Thyroid gland (tissue), 4 donors: ENCODE data around the gene LAMC1. TPM values are rescaled to one million over a fixed set of nuclear protein-coding genes. Genes with fewer than 3 reads are reported as not detected.

ENCODE experiments used
- DNase-seq, 2 donors: peaks; one replicate each; pipeline ENCODE4 v3.0.0-alpha.2; 2019
- H3K27ac ChIP-seq, 3 donors: fragments of 200-600 bp; sonication (generic); 1 replicate in 2 of 3; 2 replicates in 1 of 3; pipeline ENCODE4 v1.5.1; 2016 to 2019; ENCODE audit warnings: mild to moderate bottlenecking in 1 of 3, moderate library complexity in 1 of 3
- H3K27me3 ChIP-seq: fragments of 200-600 bp; sonication (generic); one replicate; pipeline ENCODE4 v1.5.1; 2019
- H3K36me3 ChIP-seq, 2 donors: fragments of 200-600 bp; sonication (generic); one replicate each; pipeline ENCODE4 v1.5.1; 2016 to 2019
- H3K4me1 ChIP-seq, 2 donors: fragments of 200-600 bp; sonication (generic); one replicate each; pipeline ENCODE4 v1.5.1; 2017 to 2019
- H3K4me3 ChIP-seq, 3 donors: fragments of 200-600 bp; sonication (generic); replicated peaks in 1 of 3; 1 replicate in 2 of 3; 2 replicates in 1 of 3; pipeline ENCODE4 v1.5.1; 2016; ENCODE audit warnings: mild to moderate bottlenecking in 1 of 3
- H3K9me3 ChIP-seq: fragments of 200-600 bp; sonication (generic); one replicate; pipeline ENCODE4 v1.5.1; 2017
- POLR2A ChIP-seq, 2 donors: fragments of 450-650 bp; IDR thresholded peaks; one replicate each; pipeline ENCODE4 v1.6.1; 2017; ENCODE audit warnings: antibody characterized with exemption in 2 of 2, mild to moderate bottlenecking in 2 of 2, moderate library complexity in 1 of 2
- WGBS, 2 donors: methylation state at CpG; one replicate each; pipeline ENCODE4 v1.1.5; 2017; 5-methylcytosine and 5-hydroxymethylcytosine counted together
- intact Hi-C: fragments of 100-400 bp; cut with DNase I; formaldehyde crosslinking; loops from one replicate; pipeline ENCODE4 v1.15.1; 2023
- total RNA-seq, 4 donors: library from RNA; depleted of rRNA; stranded (reverse); fragments of >200 nt; gene quantifications; one replicate each; pipeline ENCODE4 v1.2.3, GENCODE V29; 2016
- TF ChIP-seq, protein P1 (sequence below), 6 experiments: fragments of 200-600 bp in 3 of 6; fragments of 450-650 bp in 3 of 6; sonication (generic) in 3 of 6; IDR thresholded peaks; one replicate each; pipeline ENCODE4 v1.5.1; 2016 to 2019; ENCODE audit warnings: antibody characterized with exemption in 6 of 6, mild to moderate bottlenecking in 2 of 6, inconsistent platforms in 1 of 6, moderate library complexity in 1 of 6

LAMC1 gene
- total RNA-seq, 4 donors from 2014 or later: 150 to 213 (median 174) TPM

DNA sequence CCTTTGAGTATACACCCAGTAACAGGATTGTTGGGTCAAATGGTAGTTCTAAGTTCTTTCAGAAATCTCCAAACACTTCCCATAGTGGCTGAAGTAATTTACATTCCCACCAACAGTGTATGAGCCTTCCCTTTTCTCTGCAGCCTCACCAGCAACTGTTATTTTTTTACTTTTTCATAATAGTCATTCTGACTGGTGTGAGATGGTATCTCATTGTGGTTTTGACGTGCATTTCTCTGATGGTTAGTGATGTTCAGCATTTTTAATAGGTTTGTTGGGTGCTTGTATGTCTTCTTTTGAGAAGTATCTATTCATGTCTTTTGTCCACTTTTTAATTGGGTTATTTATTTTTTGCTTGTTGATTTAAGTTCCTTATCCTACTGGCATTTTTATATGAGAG lies 26.4 kb upstream of the LAMC1 start:
- intact Hi-C loops: no loop called here
- Histone ChIP-seq H3K4me3 (no peak overlapping the region), H3K36me3 (no peaks in the 10 kb centered on the region), H3K4me1 (no peaks in the 10 kb centered on the region), H3K9me3 (no peaks in the 10 kb centered on the region), H3K27me3 (no peaks in the 10 kb centered on the region), H3K27ac (no peak overlapping the region)
- no peak for DNase-seq
- no peak for TF ChIP-seq POLR2A (IDR thresholded peaks at IDR 0.05)
- TF ChIP-seq, protein P1, sequence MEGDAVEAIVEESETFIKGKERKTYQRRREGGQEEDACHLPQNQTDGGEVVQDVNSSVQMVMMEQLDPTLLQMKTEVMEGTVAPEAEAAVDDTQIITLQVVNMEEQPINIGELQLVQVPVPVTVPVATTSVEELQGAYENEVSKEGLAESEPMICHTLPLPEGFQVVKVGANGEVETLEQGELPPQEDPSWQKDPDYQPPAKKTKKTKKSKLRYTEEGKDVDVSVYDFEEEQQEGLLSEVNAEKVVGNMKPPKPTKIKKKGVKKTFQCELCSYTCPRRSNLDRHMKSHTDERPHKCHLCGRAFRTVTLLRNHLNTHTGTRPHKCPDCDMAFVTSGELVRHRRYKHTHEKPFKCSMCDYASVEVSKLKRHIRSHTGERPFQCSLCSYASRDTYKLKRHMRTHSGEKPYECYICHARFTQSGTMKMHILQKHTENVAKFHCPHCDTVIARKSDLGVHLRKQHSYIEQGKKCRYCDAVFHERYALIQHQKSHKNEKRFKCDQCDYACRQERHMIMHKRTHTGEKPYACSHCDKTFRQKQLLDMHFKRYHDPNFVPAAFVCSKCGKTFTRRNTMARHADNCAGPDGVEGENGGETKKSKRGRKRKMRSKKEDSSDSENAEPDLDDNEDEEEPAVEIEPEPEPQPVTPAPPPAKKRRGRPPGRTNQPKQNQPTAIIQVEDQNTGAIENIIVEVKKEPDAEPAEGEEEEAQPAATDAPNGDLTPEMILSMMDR (IDR thresholded peaks at IDR 0.05): no peak
- WGBS, 2 donors: 85 to 98% methylated on average over 1 of the region's 1 CpG

GRCh38 chr1:182998482-182998881 lies 24.7 kb upstream of the LAMC1 start:
- no peaks in the 10 kb centered on the region for H3K36me3 ChIP-seq
- H3K9me3 ChIP-seq: no peaks in the 10 kb centered on the region
- H3K4me1 ChIP-seq: peaks cover 0 to 15% of the 10 kb centered on the region in 2 donors
- intact Hi-C loops: no loop called here
- no peaks in the 10 kb centered on the region for H3K27me3 ChIP-seq
- TF ChIP-seq, protein P1 (IDR thresholded peaks at IDR 0.05): no peak
- no peak for TF ChIP-seq POLR2A (IDR thresholded peaks at IDR 0.05)
- DNase-seq: no peak
- no peak overlapping the region for H3K4me3 ChIP-seq
- H3K27ac ChIP-seq: no peak overlapping the region

DNA sequence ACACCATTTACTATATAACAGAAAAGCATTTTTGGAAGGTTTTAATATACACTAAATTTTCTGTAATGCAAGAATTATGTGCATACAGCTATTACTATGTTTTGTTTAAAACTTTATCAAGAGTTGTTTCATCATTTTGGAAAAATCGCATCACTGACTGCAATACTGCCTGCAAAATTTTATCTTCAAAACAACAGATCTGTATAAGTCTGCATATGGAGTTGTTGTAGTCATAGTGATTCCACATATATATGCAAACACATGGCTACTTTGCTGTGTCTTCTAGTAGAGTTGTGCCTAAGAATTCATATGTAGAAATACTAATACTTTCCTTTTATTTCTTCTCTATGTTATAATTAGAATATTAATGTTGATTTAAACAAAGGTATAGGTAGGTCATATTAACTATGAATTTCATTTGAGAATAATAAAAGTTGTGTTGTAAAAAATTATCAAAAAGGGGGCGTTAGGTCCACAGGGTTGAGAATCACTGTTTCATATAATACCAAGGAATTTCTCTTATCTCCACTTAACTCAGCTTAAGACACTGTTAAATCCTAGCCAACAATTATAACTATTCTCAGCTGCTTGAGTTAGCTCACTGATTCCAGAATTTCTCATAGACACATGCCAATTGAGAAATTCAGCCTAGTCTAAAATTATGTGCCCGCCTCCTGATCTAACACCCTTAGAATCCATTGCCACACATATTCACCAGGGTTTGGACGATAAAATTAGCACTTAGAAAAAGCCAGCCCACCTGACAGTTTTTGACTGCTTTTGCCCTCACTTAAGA lies 22.9 kb upstream of the LAMC1 start:
- DNase-seq: no peak
- Histone ChIP-seq H3K27ac (no peak overlapping the region), H3K9me3 (no peaks in the 10 kb centered on the region), H3K4me3 (no peak overlapping the region), H3K27me3 (no peaks in the 10 kb centered on the region), H3K4me1 (peaks cover 0 to 15% of the 10 kb centered on the region in 2 donors), H3K36me3 (no peaks in the 10 kb centered on the region)
- intact Hi-C loops: no loop called here
- TF ChIP-seq POLR2A (IDR thresholded peaks at IDR 0.05): no peak
- TF ChIP-seq, protein P1 (IDR thresholded peaks at IDR 0.05): no peak
- WGBS, 2 donors: 84 to 92% methylated on average over 4 of the region's 4 CpGs

- H3K36me3 ChIP-seq: no peaks in the 10 kb centered on the region
- no peak overlapping the region for H3K4me3 ChIP-seq
- intact Hi-C loops: no loop called here
- no peaks in the 10 kb centered on the region for H3K9me3 ChIP-seq
- peak overlapping the region in 2 of 3 donors; percentile 6 to 11 for H3K27ac ChIP-seq
- TF ChIP-seq POLR2A (IDR thresholded peaks at IDR 0.05): no peak
- TF ChIP-seq, protein P1 (IDR thresholded peaks at IDR 0.05): no peak
- no peak for DNase-seq
- H3K27me3 ChIP-seq: no peaks in the 10 kb centered on the region
- H3K4me1 ChIP-seq: peaks cover 0 to 15% of the 10 kb centered on the region in 2 donors
These were observed 21.0 kb upstream of the LAMC1 start for GRCh38 chr1:183002267-183002666.

DNA sequence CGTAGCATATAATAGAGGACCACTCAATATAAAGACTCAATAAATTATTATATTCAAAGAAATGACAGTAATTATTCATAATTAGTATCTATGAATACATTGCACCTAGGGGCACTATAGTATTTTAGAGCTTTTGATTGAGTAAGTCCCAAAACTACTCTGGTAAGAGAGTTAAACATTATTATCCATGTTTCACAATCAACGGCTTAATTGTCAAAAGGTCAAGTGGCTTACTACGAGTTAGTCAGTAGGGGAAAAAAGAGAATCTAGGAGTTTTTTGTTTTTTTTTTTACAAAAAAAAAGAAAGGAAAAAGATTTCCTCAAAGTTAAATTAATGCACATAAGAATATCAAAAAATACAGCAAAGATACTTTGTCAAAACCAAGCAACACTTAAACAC lies 20.4 kb upstream of the LAMC1 start:
- 33 to 34% methylated on average over 3 of the region's 3 CpGs for WGBS, 2 donors
- H3K27ac ChIP-seq: peak overlapping the region in 2 of 3 donors; percentile 22 to 37

More for the DNA sequence above, 20.4 kb upstream of the LAMC1 start:
- intact Hi-C loops: no loop called here
- no peaks in the 10 kb centered on the region for H3K9me3 ChIP-seq
- H3K4me3 ChIP-seq: no peak overlapping the region
- H3K27me3 ChIP-seq: no peaks in the 10 kb centered on the region
- DNase-seq: no peak
- no peak for TF ChIP-seq POLR2A (IDR thresholded peaks at IDR 0.05)
- TF ChIP-seq, protein P1 (IDR thresholded peaks at IDR 0.05): no peak
- H3K36me3 ChIP-seq: no peaks in the 10 kb centered on the region
- peaks cover 0 to 15% of the 10 kb centered on the region in 2 donors for H3K4me1 ChIP-seq
